HepG2 (cell line): Measurements from ENCODE around the gene RRAD. TPM values are rescaled to one million over a fixed set of nuclear protein-coding genes. Genes with fewer than 3 reads are reported as not detected.

Experiments used
- ATF5 ChIP-seq: sonication (generic); formaldehyde crosslinking; IDR thresholded peaks from 2 replicates; pipeline ENCODE4 v1.4.0; 2020; ENCODE audit warnings: mild to moderate bottlenecking, low read depth, missing genetic modification reagents
- CEBPB ChIP-seq: IDR thresholded peaks from 2 replicates; pipeline ENCODE4 v1.6.1; 2011; ENCODE audit warnings: low read depth, low read length, improper control_type of control experiment, borderline replicate concordance
- CREM ChIP-seq, 2 experiments: sonication (generic) in 1 of 2; formaldehyde crosslinking in 1 of 2; IDR thresholded peaks; 2 replicates each; pipeline versions ENCODE4 v1.4.0 to v1.6.1; 2016 to 2020; ENCODE audit warnings: antibody characterized with exemption in 1 of 2, mild to moderate bottlenecking in 1 of 2, missing genetic modification reagents in 1 of 2
- ELK4 ChIP-seq: sonication (generic); formaldehyde crosslinking; IDR thresholded peaks from 2 replicates; pipeline ENCODE4 v1.9.0; 2021; ENCODE audit warnings: missing genetic modification reagents, borderline replicate concordance
- ETS1 ChIP-seq: sonication (generic); formaldehyde crosslinking; IDR thresholded peaks from 2 replicates; pipeline ENCODE4 v1.4.0; 2020; ENCODE audit warnings: missing genetic modification reagents
- GMEB2 ChIP-seq: IDR thresholded peaks from 2 replicates; pipeline ENCODE4 v1.6.1; 2016; ENCODE audit warnings: missing biosample characterization, missing genetic modification reagents, low read depth
- HDAC2 ChIP-seq: sonication (generic); formaldehyde crosslinking; IDR thresholded peaks from 2 replicates; pipeline ENCODE4 v1.4.0; 2020; ENCODE audit warnings: missing genetic modification reagents
- KDM1A ChIP-seq: IDR thresholded peaks from 2 replicates; pipeline ENCODE4 v1.6.1; 2016; ENCODE audit warnings: missing compliant biosample characterization
- PBX3 ChIP-seq: sonication (generic); formaldehyde crosslinking; IDR thresholded peaks from 2 replicates; pipeline ENCODE4 v1.8.1; 2023; ENCODE audit warnings: missing genetic modification reagents, inconsistent platforms, borderline replicate concordance
- SAFB2 ChIP-seq: sonication (generic); formaldehyde crosslinking; IDR thresholded peaks from 2 replicates; pipeline ENCODE4 v1.5.1; 2020; ENCODE audit warnings: missing genetic modification reagents, low read depth, mild to moderate bottlenecking, borderline replicate concordance
- SNRNP70 ChIP-seq: fragments of 200-400 bp; formaldehyde crosslinking; IDR thresholded peaks from 2 replicates; pipeline ENCODE4 v1.6.1; 2017; ENCODE audit warnings: mild to moderate bottlenecking, low read depth, low read length, moderate library complexity
- STAG1 ChIP-seq: sonication (generic); formaldehyde crosslinking; IDR thresholded peaks from 2 replicates; pipeline ENCODE4 v1.4.0; 2020; ENCODE audit warnings: missing genetic modification reagents
- ZNF10 ChIP-seq: sonication (generic); formaldehyde crosslinking; IDR thresholded peaks from 2 replicates; pipeline ENCODE4 v1.4.0; 2020; ENCODE audit warnings: mild to moderate bottlenecking, low read depth, missing genetic modification reagents, borderline replicate concordance
- ZNF17 ChIP-seq: sonication (generic); formaldehyde crosslinking; IDR thresholded peaks from 2 replicates; pipeline ENCODE4 v1.5.0; 2020; ENCODE audit warnings: mild to moderate bottlenecking, missing genetic modification reagents
- ZNF18 ChIP-seq: sonication (generic); formaldehyde crosslinking; IDR thresholded peaks from 2 replicates; pipeline ENCODE4 v1.8.0; 2022; ENCODE audit warnings: mild to moderate bottlenecking, missing genetic modification reagents; ENCODE audit not compliant: insufficient replicate concordance
- ZNF256 ChIP-seq: sonication (generic); formaldehyde crosslinking; conservative IDR thresholded peaks from 2 replicates; pipeline ENCODE4 v1.4.0; 2020; ENCODE audit warnings: missing genetic modification reagents
- ZNF281 ChIP-seq: sonication (generic); formaldehyde crosslinking; IDR thresholded peaks from 2 replicates; pipeline ENCODE4 v1.4.0; 2020; ENCODE audit warnings: missing genetic modification reagents, borderline replicate concordance
- polyA plus RNA-seq, 8 experiments: library from polyadenylated mRNA; depleted of rRNA in 3 of 8; stranded (reverse) in 7 of 8; unstranded in 1 of 8; fragments of >200 nt; fragmentation: Illumina TruSeq in 4 of 8; extraction: Trizol in 4 of 8; gene quantifications; 2 replicates each; pipeline versions ENCODE4 v1.2.1 to v1.2.3, GENCODE V29; 2011 to 2016; ENCODE audit warnings: low read depth in 4 of 8, missing spikeins in 1 of 8, mixed read lengths in 1 of 8; ENCODE audit not compliant: insufficient read depth in 1 of 8
- total RNA-seq, 5 experiments: library from RNA; depleted of rRNA; stranded (reverse); fragments of >200 nt; fragmentation: Illumina TruSeq; extraction: Trizol; gene quantifications; 2 replicates each; pipeline ENCODE4 v1.2.3, GENCODE V29; 2016; ENCODE audit warnings: low read depth in 1 of 5

The RRAD gene
- total and polyA plus RNA-seq, 2 of the 13 experiments (the other 11 are each of a cell fraction or from before 2014, with no cell fraction given) = 0.80 to 1.1 TPM

- 0 out of 2 replicates have a peak, but pooled peaks have one; percentile 42 for TF ChIP-seq ATF5 (CRISPR knock-in tag)
- TF ChIP-seq HDAC2 (CRISPR knock-in tag) = peak; percentile 58
- TF ChIP-seq SNRNP70 = no peak
- peak; percentile 68; the same call in 1 of the 2 replicates for TF ChIP-seq SAFB2
- TF ChIP-seq ZNF10 (CRISPR knock-in tag) = no peak
- no peak for TF ChIP-seq ZNF256 (CRISPR knock-in tag)
- TF ChIP-seq GMEB2 = no peak
- 0 out of 2 replicates have a peak, but pooled peaks have one; percentile 49 for TF ChIP-seq PBX3 (CRISPR knock-in tag)
- TF ChIP-seq ELK4 (CRISPR knock-in tag) = no peak
- TF ChIP-seq ZNF17 (CRISPR knock-in tag) = no peak
- TF ChIP-seq ZNF18 (CRISPR knock-in tag) = no peak
- peak; percentile 53 for TF ChIP-seq STAG1
- no peak for TF ChIP-seq ZNF281 (CRISPR knock-in tag)
- TF ChIP-seq KDM1A (CRISPR knock-in tag) = peak; percentile 20; the same call in 1 of the 2 replicates
- TF ChIP-seq ETS1 (CRISPR knock-in tag) = no peak
- TF ChIP-seq CREM (IDR thresholded peaks at IDR 0.05) = no peak
- TF ChIP-seq CREM (CRISPR knock-in tag; IDR thresholded peaks at IDR 0.05) = no peak
- TF ChIP-seq CEBPB = no peak
These were observed 35.9 kb upstream of the RRAD start, which contains the start of gene CES3 (continued) for GRCh38 chr16:66961065-66961744.
